ENCODE measurements around the gene UST. TPM values are rescaled to one million over a fixed set of nuclear protein-coding genes. Genes with fewer than 3 reads are reported as not detected.

Gene UST
- total and polyA plus RNA-seq, 4 donors = 0.24 to 2.7 (median 0.87) TPM

- Histone ChIP-seq H3K27ac (ENCODE audit: low read depth in 1 of 2, low read length in 2 of 2) (no peak overlapping the region), H3K27me3 (ENCODE audit: control insufficient read depth in 4 of 4, insufficient read depth in 4 of 4, low read length in 3 of 4) (no peaks in the 10 kb centered on the region), H3K9me3 (ENCODE audit: control insufficient read depth in 4 of 4, low read length in 3 of 4) (no peaks in the 10 kb centered on the region), H3K4me1 (ENCODE audit: control insufficient read depth in 4 of 4, insufficient read depth in 4 of 4, low read length in 3 of 4) (peaks cover 0 to 6% (median 3%) of the 10 kb centered on the region in 4 donors), H3K4me3 (ENCODE audit: low read depth in 1 of 3, low read length in 3 of 3) (no peak overlapping the region), H3K36me3 (ENCODE audit: control insufficient read depth in 4 of 4, insufficient read depth in 3 of 4, low read depth in 1 of 4, low read length in 3 of 4) (no peaks in the 10 kb centered on the region), H3K9ac (ENCODE audit: low read depth in 1 of 2, low read length in 2 of 2) (no peak overlapping the region)
- WGBS = 77% methylated on average over 2 of the region's 2 CpGs
- TF ChIP-seq HNF4G (IDR thresholded peaks at IDR 0.05) (no peak), ZBTB33 (IDR thresholded peaks at IDR 0.05) (no peak), RAD21 (IDR thresholded peaks at IDR 0.05) (no peak), TAF1 (conservative IDR thresholded peaks at IDR 0.05) (no peak), SP1 (IDR thresholded peaks at IDR 0.05) (no peak), YY1 (IDR thresholded peaks at IDR 0.05) (no peak), JUND (IDR thresholded peaks at IDR 0.05) (no peak), MAX (IDR thresholded peaks at IDR 0.05) (no peak), REST (IDR thresholded peaks at IDR 0.05) (no peak), ATF3 (IDR thresholded peaks at IDR 0.05) (no peak), NR2F2 (IDR thresholded peaks at IDR 0.05) (no peak), FOXA1 (IDR thresholded peaks at IDR 0.05) (no peak)
- no peak for DNase-seq (ENCODE audit: low spot score)
Observed at GRCh38 chr6:149076355-149076734, 329.5 kb downstream of the UST start.

GRCh38 chr6:149077208-149077607 lies 330.4 kb downstream of the UST start:
- H3K36me3 ChIP-seq (ENCODE audit: control insufficient read depth in 4 of 4, insufficient read depth in 3 of 4, low read depth in 1 of 4, low read length in 3 of 4) = no peaks in the 10 kb centered on the region
- no peaks in the 10 kb centered on the region for H3K27me3 ChIP-seq (ENCODE audit: control insufficient read depth in 4 of 4, insufficient read depth in 4 of 4, low read length in 3 of 4)
- H3K4me3 ChIP-seq (ENCODE audit: low read depth in 1 of 3, low read length in 3 of 3) = no peak overlapping the region
- H3K27ac ChIP-seq (ENCODE audit: low read depth in 1 of 2, low read length in 2 of 2) = no peak overlapping the region
- H3K9me3 ChIP-seq (ENCODE audit: control insufficient read depth in 4 of 4, low read length in 3 of 4) = no peaks in the 10 kb centered on the region
- peaks cover 0 to 6% (median 3%) of the 10 kb centered on the region in 4 donors for H3K4me1 ChIP-seq (ENCODE audit: control insufficient read depth in 4 of 4, insufficient read depth in 4 of 4, low read length in 3 of 4)
- TF ChIP-seq YY1 (IDR thresholded peaks at IDR 0.05) (no peak), FOXA2 (IDR thresholded peaks at IDR 0.05) (no peak)
- 89% methylated on average over 6 of the region's 6 CpGs for WGBS
- H3K9ac ChIP-seq (ENCODE audit: low read depth in 1 of 2, low read length in 2 of 2) = no peak overlapping the region
- DNase-seq (ENCODE audit: low spot score) = no peak

GRCh38 chr6:149078211-149078782 lies 331.5 kb downstream of the UST start:
- TF ChIP-seq EGR1 (IDR thresholded peaks at IDR 0.05; ENCODE audit: low read depth in 2 of 2) (no peak), HNF4A (conservative IDR thresholded peaks at IDR 0.05) (no peak), CTCF (IDR thresholded peaks at IDR 0.05; ENCODE audit: low read depth, low read length, missing input control) (no peak), RAD21 (IDR thresholded peaks at IDR 0.05) (no peak), ATF3 (IDR thresholded peaks at IDR 0.05) (no peak)
- Histone ChIP-seq H3K4me1 (ENCODE audit: control insufficient read depth in 4 of 4, insufficient read depth in 4 of 4, low read length in 3 of 4) (peaks cover 0 to 6% (median 3%) of the 10 kb centered on the region in 4 donors), H3K9me3 (ENCODE audit: control insufficient read depth in 4 of 4, low read length in 3 of 4) (no peaks in the 10 kb centered on the region), H3K27ac (ENCODE audit: low read depth in 1 of 2, low read length in 2 of 2) (no peak overlapping the region), H3K9ac (ENCODE audit: low read depth in 1 of 2, low read length in 2 of 2) (no peak overlapping the region), H3K36me3 (ENCODE audit: control insufficient read depth in 4 of 4, insufficient read depth in 3 of 4, low read depth in 1 of 4, low read length in 3 of 4) (no peaks in the 10 kb centered on the region), H3K27me3 (ENCODE audit: control insufficient read depth in 4 of 4, insufficient read depth in 4 of 4, low read length in 3 of 4) (no peaks in the 10 kb centered on the region), H3K4me3 (ENCODE audit: low read depth in 1 of 3, low read length in 3 of 3) (no peak overlapping the region)
- 94% methylated on average over 10 of the region's 10 CpGs for WGBS
- no peak for DNase-seq (ENCODE audit: low spot score)
